Renal cortical epithelial cell (primary cell): ENCODE measurements around the gene FBLIM1. TPM values are rescaled to one million over a fixed set of nuclear protein-coding genes. Genes with fewer than 3 reads are reported as not detected.
"Not testable (repeated sequence)": the region's sequence is repeated elsewhere in the genome, so short reads cannot be mapped to it uniquely, and the experiment has no call there.

Experiments used
- DNase-seq: peaks from one replicate; pipeline ENCODE4 v3.0.0-alpha.2; 2011; ENCODE audit warnings: low read depth
- total RNA-seq: library from RNA; depleted of rRNA; stranded (reverse); fragments of >200 nt; gene quantifications from 2 replicates; pipeline ENCODE4 v1.2.3, GENCODE V29; 2014

The FBLIM1 gene
- total RNA-seq, 1 donor from 2014 or later, result 213 TPM

DNA sequence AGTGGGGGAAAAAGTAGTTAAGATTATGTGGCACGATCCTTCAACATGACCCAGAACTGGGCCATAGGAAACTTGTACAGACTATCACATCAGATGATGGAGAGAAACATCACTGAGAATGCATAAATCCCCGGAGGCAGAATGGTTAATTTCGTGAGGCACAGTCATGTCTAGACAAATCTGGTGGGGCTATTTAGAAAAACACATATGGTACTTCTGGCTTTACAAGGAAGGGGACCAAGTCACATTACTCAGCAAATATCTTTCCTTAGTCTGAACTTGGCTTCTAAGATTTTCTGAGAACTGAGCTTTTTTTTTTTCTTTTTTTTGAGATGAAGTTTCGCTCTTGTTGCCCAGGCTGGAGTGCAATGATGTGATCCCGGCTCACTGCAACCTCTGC lies 58.1 kb downstream of the FBLIM1 start:
- DNase-seq, result no peak

DNA sequence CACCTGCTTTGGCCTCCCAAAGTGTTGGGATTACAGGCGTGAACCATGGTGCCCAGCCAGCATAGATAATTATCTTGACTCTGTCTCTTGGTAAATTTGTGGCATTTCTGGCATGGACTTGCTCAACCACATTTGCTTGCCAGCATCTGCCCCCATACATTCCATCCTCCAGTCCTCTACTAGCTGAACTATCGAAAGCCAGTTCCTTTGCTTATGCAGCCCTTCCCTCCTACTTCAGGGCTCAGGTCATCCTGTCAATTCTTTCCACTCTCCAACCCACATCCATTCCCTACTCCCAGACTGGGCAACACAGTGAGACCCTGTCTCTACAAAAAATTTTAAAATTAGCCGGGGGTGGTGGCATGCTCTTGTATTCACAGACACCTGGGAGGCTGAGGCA lies 61.9 kb downstream of the FBLIM1 start:
- peak; percentile 51 for DNase-seq

DNA sequence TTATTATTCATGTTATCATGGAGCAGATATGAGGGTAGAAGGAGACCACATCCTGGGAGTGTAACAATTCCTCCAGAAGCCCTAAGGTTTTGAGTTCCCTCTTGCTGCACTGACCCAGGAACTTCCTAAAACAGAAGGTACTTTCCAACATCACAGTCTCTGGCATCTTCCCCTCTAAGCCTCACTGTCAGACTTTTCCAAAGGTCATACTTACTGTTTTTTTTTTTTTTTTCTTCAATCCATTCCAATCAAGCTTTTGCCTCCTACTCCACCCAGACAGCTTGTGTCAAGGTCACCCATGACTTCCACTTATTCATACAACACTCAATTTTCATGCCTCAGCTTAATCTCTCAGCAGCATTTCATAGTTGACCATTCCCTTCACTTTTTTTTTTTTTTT lies 67.2 kb downstream of the FBLIM1 start:
- no peak for DNase-seq

DNA sequence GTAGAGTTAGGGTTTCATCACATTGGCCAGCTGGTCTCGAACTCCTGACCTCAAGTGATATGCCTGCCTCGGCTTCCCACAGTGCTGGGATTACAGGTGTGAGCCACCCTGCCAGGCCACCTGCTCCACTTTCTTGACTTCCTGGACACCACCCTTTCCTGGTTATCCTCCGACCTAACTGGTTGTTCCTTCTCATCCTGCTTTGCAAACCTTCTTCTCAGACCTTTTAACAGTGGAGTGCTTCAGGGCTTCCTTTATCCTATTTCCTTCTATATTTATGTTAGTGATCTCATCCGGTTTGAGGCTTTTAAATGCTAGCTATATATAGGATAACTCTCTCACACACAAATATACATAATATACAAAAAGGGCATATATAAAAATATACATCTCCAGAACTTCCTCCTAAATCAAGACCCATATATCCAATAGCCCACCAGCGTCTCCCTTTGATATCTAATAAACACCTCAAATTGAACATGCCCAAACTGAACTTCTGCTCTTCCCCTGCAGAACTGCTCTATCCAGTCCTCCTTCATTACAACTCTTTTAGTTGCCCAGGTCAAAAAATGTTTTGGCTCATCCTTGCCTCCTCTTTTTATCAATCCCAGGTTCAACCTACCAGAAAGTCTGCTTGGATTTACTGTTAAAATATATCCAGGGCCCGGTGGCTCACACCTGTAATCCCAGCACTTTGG lies 68.4 kb downstream of the FBLIM1 start:
- DNase-seq, result no peak

DNA sequence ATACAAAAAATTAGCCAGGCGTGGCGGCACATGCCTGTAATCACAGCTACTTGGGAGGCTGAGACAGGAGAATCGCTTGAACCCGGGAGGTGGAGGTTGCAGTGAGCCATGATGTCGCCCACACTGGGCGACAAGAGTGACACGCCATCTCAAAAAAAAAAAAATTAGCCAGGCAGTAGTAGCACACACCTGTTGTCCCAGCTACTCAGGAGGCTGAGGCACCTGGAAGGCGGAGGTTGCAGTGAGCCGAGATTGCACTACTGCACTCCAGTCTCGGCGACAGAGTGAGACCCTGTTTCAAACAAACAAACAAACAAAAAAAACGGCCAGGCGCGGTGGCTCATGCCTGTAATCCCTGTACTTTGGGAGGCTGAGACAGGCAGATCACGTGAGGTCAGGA lies 69.0 kb downstream of the FBLIM1 start:
- not testable (repeated sequence) for DNase-seq

DNA sequence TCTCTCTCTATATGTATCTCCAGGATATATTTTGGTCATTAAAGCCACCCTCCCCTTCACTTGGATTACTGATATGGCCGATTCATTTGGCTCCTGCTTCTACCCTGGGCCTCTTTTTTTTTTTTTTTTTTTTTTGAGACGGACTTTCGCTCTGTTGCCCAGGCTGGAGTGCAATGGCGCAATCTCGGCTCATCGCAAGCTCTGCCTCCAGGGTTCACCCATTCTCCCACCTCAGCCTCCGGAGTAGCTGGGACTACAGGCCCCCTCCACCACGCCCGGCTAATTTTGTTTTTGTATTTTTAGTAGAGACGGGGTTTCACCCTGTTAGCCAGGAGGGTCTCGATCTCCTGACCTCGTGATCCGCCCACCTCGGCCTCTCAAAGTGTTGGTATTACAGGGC lies 70.3 kb downstream of the FBLIM1 start:
- DNase-seq, result not testable (repeated sequence)

DNA sequence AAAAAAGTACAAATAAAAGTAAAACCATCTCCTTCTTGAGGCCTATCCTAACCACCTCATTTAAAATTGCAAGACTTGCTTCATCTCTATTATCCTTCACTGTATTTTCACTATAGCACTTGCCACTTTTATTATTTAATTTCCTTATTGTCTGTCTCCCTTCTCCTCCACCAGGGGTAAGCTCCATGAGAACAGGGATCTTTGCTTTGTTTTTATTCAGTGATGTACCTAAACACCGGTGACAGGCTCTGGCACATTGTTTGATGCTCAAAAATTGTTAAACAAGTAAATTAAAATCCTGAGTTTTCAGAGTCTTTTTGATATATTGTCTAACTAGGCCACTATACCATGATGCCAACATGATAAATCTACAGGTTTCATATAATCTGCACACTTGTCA lies 71.7 kb downstream of the FBLIM1 start:
- DNase-seq, result no peak

DNA sequence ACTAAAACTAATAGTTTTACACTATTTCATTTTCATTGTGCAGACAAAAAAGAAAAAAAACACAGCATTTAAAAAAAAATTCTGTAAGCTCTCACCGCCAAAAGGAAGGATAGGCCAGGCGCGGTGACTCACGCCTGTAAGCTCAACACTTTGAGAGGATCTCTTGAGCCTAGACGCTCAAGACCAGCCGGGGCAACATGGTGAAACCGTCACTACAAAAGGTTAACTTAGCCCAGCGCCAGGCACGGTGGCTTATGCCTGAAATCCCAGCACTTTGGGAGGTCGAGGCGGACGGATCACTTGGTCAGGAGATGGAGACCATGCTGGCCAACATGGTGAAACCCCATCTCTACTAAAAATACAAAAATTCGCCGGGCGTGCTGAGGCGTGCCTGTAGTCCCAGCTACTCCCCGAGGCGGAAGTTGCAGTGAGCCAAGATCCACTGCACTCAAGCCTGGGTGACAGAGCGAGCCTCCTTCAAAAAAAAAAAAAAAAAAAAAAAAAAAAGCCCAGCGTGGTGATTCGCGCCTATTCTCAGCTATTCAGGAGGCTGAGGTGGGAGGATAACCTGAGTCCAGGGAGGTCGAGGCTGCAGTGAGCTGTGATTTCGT lies 74.6 kb downstream of the FBLIM1 start:
- DNase-seq, result no peak

DNA sequence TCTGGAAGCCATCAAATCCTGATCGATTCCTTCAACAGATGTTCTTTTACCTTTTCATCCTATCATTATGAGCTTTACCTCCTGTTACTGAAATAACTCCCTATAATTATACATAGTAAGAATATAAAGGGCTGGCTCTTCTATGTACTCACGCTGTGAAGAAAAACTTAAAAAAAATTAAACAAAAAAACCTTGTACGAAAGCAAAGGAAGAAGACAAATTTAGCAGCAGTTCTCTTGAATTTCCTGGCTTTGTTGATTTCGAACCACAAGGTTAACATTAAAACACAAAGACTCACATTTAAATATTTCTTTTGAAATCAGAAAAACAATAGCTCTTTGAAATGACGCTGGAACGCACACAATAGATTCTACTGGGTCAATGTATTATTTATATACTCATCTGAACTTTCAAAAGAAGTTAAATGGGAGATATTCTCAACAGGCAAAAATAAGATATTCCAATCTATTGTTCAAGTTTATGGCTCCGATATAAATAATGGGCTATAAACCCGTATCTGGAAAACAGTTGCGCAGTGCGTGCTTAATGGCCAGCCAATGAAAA lies 75.3 kb downstream of the FBLIM1 start:
- no peak for DNase-seq

DNA sequence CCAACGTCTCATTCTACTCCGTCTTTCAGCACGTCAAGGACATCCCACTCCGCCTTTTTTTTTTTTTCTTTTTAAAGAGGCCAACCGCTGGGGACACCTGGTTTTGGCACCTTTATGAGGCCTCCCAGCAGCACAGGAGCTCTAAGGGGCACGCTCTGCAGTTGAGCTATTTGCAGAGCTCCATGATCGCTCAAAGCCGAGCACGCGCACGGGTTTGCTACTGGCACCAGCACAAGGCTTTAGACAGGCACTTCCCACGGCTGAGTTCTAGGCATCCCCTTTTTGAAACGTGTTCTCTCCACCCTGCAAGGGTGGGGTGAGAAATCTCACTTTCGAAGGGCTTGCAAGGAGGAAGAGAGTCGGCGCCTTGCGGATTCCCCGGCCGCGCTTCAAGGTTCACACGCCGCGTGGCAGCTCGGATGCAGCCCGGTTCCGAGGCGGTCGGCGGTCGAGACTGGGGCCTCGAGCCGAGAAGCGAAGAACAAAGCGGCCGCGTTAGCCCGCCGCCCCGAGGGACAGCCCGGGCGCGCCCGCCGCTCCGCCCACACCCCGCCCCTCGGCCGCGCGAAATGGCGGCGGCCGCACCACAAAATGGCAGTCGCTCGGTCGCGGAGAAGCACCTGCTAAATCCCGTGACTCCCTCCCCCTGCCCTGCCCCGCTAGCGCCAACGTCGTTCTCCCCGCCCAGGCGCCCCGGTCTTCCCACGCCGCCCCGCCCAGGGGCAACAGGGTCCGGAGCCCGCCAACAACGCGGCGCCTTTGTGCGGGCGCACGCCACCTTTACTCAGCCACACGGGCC lies 76.0 kb downstream of the FBLIM1 start:
- peak; percentile 92 for DNase-seq

DNA sequence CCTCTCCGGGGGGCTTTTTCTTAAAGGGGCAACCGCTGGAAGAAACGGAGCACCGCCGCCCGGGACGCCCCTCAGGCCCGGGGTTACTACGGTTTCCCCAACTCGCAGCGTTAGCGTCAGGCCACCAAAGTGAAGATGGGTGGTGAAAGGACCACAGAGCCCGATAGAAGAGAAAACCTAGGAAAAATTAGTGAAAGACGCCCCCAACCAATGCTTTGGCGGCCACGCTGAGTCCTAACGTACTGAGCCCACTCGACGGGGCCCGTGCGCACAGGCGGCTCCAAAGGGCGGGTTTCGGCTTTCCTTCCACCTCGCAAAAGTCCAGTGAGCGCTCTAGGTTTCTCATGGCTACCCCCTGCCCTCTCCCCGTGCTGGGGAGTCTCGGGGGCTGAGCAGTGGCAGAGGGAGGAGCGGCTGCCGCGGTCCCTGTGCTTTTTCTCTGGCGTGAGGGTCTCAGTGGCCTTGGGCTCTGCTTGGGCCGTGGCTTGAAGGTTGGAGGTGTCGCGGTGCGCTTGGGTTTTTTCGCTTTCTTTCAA lies 76.7 kb downstream of the FBLIM1 start:
- DNase-seq, result no peak

DNA sequence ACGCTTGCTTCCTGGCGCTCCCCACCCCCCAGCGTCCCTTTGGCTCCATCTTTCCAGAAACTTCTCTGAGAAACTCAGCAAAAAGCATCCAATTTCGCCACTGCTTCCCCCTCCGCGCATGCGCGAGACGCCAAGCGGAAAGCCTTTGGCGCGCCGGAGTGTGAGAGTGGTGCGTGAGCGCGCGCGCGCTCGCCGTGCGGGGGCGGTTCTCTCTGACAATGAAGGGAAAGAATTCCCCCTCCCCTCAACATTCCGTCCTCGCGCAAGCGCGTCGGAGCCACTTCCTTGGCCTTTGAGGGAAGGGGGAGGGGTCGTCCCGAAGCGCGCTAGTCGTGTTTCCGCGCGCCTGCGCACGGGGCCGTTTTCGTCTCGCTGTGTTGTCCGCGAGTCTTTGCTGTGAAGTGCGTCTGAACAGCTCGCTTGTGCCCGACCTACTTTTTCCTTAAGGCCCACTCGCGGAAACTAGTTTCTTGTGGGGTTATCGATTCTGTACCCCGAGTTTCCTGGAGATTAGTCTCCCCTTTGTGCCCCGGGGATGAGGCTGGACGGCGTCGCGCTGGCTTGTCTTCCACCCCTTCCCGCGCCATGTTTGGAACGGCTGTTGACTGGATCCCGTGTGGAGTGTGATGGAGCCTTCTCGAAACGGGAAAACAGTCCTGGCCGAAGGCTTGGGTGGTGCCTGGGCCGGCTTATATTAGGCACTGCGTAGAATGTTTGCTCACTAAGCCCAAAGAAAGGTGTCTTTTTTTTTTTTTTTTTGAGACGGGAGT lies 77.3 kb downstream of the FBLIM1 start:
- DNase-seq, result peak; percentile 99

Other genes with a start within 250 kb of the FBLIM1 start
- 8.7 and 11.5 TPM in 2 replicates for gene CASP9, start 234.6 kb upstream of the FBLIM1 start, total RNA-seq
- 9.2 and 25.7 TPM in 2 replicates for gene DNAJC16, start 231.9 kb upstream of the FBLIM1 start, total RNA-seq
- 0.99 and 5.6 TPM in 2 replicates for gene AGMAT, start 173.7 kb upstream of the FBLIM1 start, total RNA-seq
- 8.2 and 33.0 TPM in 2 replicates for gene DDI2, start 141.3 kb upstream of the FBLIM1 start, total RNA-seq
- gene PLEKHM2, start 74.5 kb upstream of the FBLIM1 start, total RNA-seq, result 46.4 and 77.7 TPM in 2 replicates
- 0.50 TPM in 1 of 2 replicates, not detected in the other for gene SLC25A34, start 22.5 kb upstream of the FBLIM1 start, total RNA-seq
- gene TMEM82, start 16.3 kb upstream of the FBLIM1 start, total RNA-seq, result not detected in 2 replicates
- gene UQCRHL, start 48.9 kb downstream of the FBLIM1 start, total RNA-seq, result 1.5 and 2.8 TPM in 2 replicates
- gene SPEN, start 88.9 kb downstream of the FBLIM1 start, total RNA-seq, result 18.6 and 45.6 TPM in 2 replicates
- 30.4 and 31.9 TPM in 2 replicates for gene ZBTB17, start 217.3 kb downstream of the FBLIM1 start, total RNA-seq
- gene SRARP, start 245.4 kb downstream of the FBLIM1 start, total RNA-seq, result not detected in 2 replicates